ENCODE data around the gene SLX4IP. TPM values are rescaled to one million over a fixed set of nuclear protein-coding genes. Genes with fewer than 3 reads are reported as not detected.
A peak's percentile ranks its signal among the peaks of the same experiment; 100 is the strongest.

SLX4IP gene
- total and polyA plus RNA-seq, 2 donors (not counting 1 experiment from before 2014, with no cell fraction given) = 1.9 to 8.1 TPM

GRCh38 chr20:10597637-10598036, 162.5 kb downstream of the SLX4IP start:
- H3K9ac ChIP-seq (ENCODE audit: insufficient read depth, low read length) = no peak overlapping the region

GRCh38 chr20:10602221-10602871, 167.2 kb downstream of the SLX4IP start:
- H4K20me1 ChIP-seq (ENCODE audit: control insufficient read depth, extremely low read depth, insufficient read depth, low read length) = no peaks in the 10 kb centered on the region
- peak in 1 of 2 donors; percentile 44 for DNase-seq (ENCODE audit: low read depth in 2 of 2)
- no peak overlapping the region for H3K27ac ChIP-seq (ENCODE audit: insufficient read depth, low read length)
- no peak overlapping the region for H3K9ac ChIP-seq (ENCODE audit: insufficient read depth, low read length)
- no peak overlapping the region for H3K4me2 ChIP-seq (ENCODE audit: extremely low read depth, insufficient read depth, low read length)
- no peak overlapping the region for H2AFZ ChIP-seq (ENCODE audit: low read length)
- H3K4me1 ChIP-seq (ENCODE audit: control insufficient read depth, extremely low read depth, insufficient read depth, low read length) = peaks cover 31% of the 10 kb centered on the region
- no peaks in the 10 kb centered on the region for H3K79me2 ChIP-seq (ENCODE audit: control insufficient read depth, insufficient read depth, low read length)
- H3K4me3 ChIP-seq (replicated peaks in 1 of 4; ENCODE audit: control extremely low read depth in 1 of 4, insufficient read depth in 1 of 4, low read depth in 3 of 4, low read length in 4 of 4) = no peak overlapping the region
- no peaks in the 10 kb centered on the region for H3K36me3 ChIP-seq (ENCODE audit: control insufficient read depth, insufficient read depth, low read length)
- TF ChIP-seq, protein P1, sequence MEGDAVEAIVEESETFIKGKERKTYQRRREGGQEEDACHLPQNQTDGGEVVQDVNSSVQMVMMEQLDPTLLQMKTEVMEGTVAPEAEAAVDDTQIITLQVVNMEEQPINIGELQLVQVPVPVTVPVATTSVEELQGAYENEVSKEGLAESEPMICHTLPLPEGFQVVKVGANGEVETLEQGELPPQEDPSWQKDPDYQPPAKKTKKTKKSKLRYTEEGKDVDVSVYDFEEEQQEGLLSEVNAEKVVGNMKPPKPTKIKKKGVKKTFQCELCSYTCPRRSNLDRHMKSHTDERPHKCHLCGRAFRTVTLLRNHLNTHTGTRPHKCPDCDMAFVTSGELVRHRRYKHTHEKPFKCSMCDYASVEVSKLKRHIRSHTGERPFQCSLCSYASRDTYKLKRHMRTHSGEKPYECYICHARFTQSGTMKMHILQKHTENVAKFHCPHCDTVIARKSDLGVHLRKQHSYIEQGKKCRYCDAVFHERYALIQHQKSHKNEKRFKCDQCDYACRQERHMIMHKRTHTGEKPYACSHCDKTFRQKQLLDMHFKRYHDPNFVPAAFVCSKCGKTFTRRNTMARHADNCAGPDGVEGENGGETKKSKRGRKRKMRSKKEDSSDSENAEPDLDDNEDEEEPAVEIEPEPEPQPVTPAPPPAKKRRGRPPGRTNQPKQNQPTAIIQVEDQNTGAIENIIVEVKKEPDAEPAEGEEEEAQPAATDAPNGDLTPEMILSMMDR (conservative IDR thresholded peaks at IDR 0.05 in 1 of 2, IDR thresholded peaks at IDR 0.05 in 1 of 2; ENCODE audit: low read depth in 1 of 2, low read length in 2 of 2) = no peak
- no peak for TF ChIP-seq EZH2 (IDR thresholded peaks at IDR 0.05; ENCODE audit: low read length, missing control alignments)
- H3K27me3 ChIP-seq (ENCODE audit: control insufficient read depth, insufficient read depth, low read length) = no peaks in the 10 kb centered on the region
- H3K9me3 ChIP-seq (ENCODE audit: control insufficient read depth, insufficient read depth, low read depth, low read length) = no peaks in the 10 kb centered on the region

More at GRCh38 chr20:10597637-10598036, 162.5 kb downstream of the SLX4IP start:
- Histone ChIP-seq H4K20me1 (ENCODE audit: control insufficient read depth, extremely low read depth, insufficient read depth, low read length) (no peaks in the 10 kb centered on the region), H3K79me2 (ENCODE audit: control insufficient read depth, insufficient read depth, low read length) (no peaks in the 10 kb centered on the region), H2AFZ (ENCODE audit: low read length) (no peak overlapping the region), H3K4me1 (ENCODE audit: control insufficient read depth, extremely low read depth, insufficient read depth, low read length) (peaks cover 18% of the 10 kb centered on the region), H3K9me3 (ENCODE audit: control insufficient read depth, insufficient read depth, low read depth, low read length) (no peaks in the 10 kb centered on the region), H3K4me3 (replicated peaks in 1 of 4; ENCODE audit: control extremely low read depth in 1 of 4, insufficient read depth in 1 of 4, low read depth in 3 of 4, low read length in 4 of 4) (no peak overlapping the region), H3K27me3 (ENCODE audit: control insufficient read depth, insufficient read depth, low read length) (no peaks in the 10 kb centered on the region), H3K27ac (ENCODE audit: insufficient read depth, low read length) (no peak overlapping the region), H3K4me2 (ENCODE audit: extremely low read depth, insufficient read depth, low read length) (no peak overlapping the region), H3K36me3 (ENCODE audit: control insufficient read depth, insufficient read depth, low read length) (no peaks in the 10 kb centered on the region)
- DNase-seq (ENCODE audit: low read depth in 2 of 2) = no peak
- TF ChIP-seq, protein P1 (conservative IDR thresholded peaks at IDR 0.05 in 1 of 2, IDR thresholded peaks at IDR 0.05 in 1 of 2; ENCODE audit: low read depth in 1 of 2, low read length in 2 of 2) = no peak
- no peak for TF ChIP-seq EZH2 (IDR thresholded peaks at IDR 0.05; ENCODE audit: low read length, missing control alignments)

GRCh38 chr20:10603378-10603777, 168.3 kb downstream of the SLX4IP start:
- no peak overlapping the region for H3K9ac ChIP-seq (ENCODE audit: insufficient read depth, low read length)
- H3K27ac ChIP-seq (ENCODE audit: insufficient read depth, low read length) = no peak overlapping the region
- H3K27me3 ChIP-seq (ENCODE audit: control insufficient read depth, insufficient read depth, low read length) = no peaks in the 10 kb centered on the region
- no peak for DNase-seq (ENCODE audit: low read depth in 2 of 2)
- H3K9me3 ChIP-seq (ENCODE audit: control insufficient read depth, insufficient read depth, low read depth, low read length) = no peaks in the 10 kb centered on the region
- no peak overlapping the region for H3K4me3 ChIP-seq (replicated peaks in 1 of 4; ENCODE audit: control extremely low read depth in 1 of 4, insufficient read depth in 1 of 4, low read depth in 3 of 4, low read length in 4 of 4)
- TF ChIP-seq EZH2 (IDR thresholded peaks at IDR 0.05; ENCODE audit: low read length, missing control alignments) = no peak
- TF ChIP-seq, protein P1 (conservative IDR thresholded peaks at IDR 0.05 in 1 of 2, IDR thresholded peaks at IDR 0.05 in 1 of 2; ENCODE audit: low read depth in 1 of 2, low read length in 2 of 2) = no peak
- no peaks in the 10 kb centered on the region for H3K36me3 ChIP-seq (ENCODE audit: control insufficient read depth, insufficient read depth, low read length)
- H2AFZ ChIP-seq (ENCODE audit: low read length) = no peak overlapping the region
- H3K79me2 ChIP-seq (ENCODE audit: control insufficient read depth, insufficient read depth, low read length) = no peaks in the 10 kb centered on the region
- H4K20me1 ChIP-seq (ENCODE audit: control insufficient read depth, extremely low read depth, insufficient read depth, low read length) = no peaks in the 10 kb centered on the region
- H3K4me1 ChIP-seq (ENCODE audit: control insufficient read depth, extremely low read depth, insufficient read depth, low read length) = peaks cover 26% of the 10 kb centered on the region
- H3K4me2 ChIP-seq (ENCODE audit: extremely low read depth, insufficient read depth, low read length) = no peak overlapping the region
